Peyer's patch (tissue), 4 donors: ENCODE data around the gene CASZ1. TPM values are rescaled to one million over a fixed set of nuclear protein-coding genes. Genes with fewer than 3 reads are reported as not detected.

Experiments
- DNase-seq, 3 donors: peaks; one replicate each; pipeline ENCODE4 v3.0.0-alpha.2; 2017 to 2019
- H3K27ac ChIP-seq, 4 donors: fragments of 200-600 bp; sonication (generic); one replicate each; pipeline ENCODE4 v1.5.1; 2016 to 2019
- H3K27me3 ChIP-seq, 2 donors: fragments of 200-600 bp; sonication (generic); one replicate each; pipeline ENCODE4 v1.5.1; 2019
- H3K36me3 ChIP-seq, 3 donors: fragments of 200-600 bp; sonication (generic); one replicate each; pipeline ENCODE4 v1.5.1; 2016 to 2019
- H3K4me1 ChIP-seq, 4 donors: fragments of 200-600 bp; sonication (generic); one replicate each; pipeline ENCODE4 v1.5.1; 2016 to 2019
- H3K4me3 ChIP-seq, 4 donors: fragments of 200-600 bp; sonication (generic); 1 replicate in 3 of 4; 2 replicates in 1 of 4; pipeline ENCODE4 v1.5.1; 2016 to 2019; ENCODE audit warnings: mild to moderate bottlenecking in 1 of 4
- H3K9me3 ChIP-seq, 4 donors: fragments of 200-600 bp; sonication (generic); one replicate each; pipeline ENCODE4 v1.5.1; 2016 to 2019; ENCODE audit warnings: mild to moderate bottlenecking in 1 of 4
- POLR2A ChIP-seq, 2 donors: fragments of 450-650 bp; IDR thresholded peaks; one replicate each; pipeline ENCODE4 v1.5.1; 2017; ENCODE audit warnings: antibody characterized with exemption in 2 of 2, mild to moderate bottlenecking in 2 of 2, moderate library complexity in 2 of 2
- total RNA-seq, 4 donors: library from RNA; depleted of rRNA; stranded (reverse); fragments of >200 nt; gene quantifications; one replicate each; pipeline ENCODE4 v1.1.0, GENCODE V29; 2016
- TF ChIP-seq, protein P1 (sequence below), 6 experiments: fragments of 450-650 bp in 4 of 6; fragments of 200-600 bp in 2 of 6; sonication (generic) in 1 of 6; IDR thresholded peaks; one replicate each; pipeline ENCODE4 v1.5.1; 2017 to 2019; ENCODE audit warnings: antibody characterized with exemption in 6 of 6, mild to moderate bottlenecking in 3 of 6, moderate library complexity in 1 of 6

The CASZ1 gene
- total RNA-seq, 4 donors from 2014 or later = 87.5 to 165 (median 137) TPM

DNA sequence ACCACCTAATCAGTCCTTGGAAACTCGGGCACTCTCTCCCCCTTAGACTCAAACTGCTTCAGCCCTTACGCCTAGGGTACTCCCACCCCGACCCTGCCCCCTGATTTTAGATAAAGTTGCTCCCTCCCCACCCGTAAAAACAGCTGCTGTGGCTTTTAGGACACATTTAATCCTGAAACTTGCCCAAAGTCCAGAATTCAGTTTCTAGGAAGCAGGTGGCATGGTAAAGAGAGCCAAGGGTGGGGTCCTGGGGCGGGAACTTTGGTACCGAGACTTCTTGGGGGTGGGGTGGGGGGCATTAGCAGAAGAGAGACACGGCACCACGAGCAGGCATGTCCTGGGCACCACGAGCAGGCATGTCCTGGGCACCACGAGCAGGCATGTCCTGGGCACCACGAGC, 52.4 kb downstream of the CASZ1 start:
- no peak overlapping the region for H3K4me3 ChIP-seq
- peaks cover 0 to 8% (median 0%) of the 10 kb centered on the region in 3 donors for H3K36me3 ChIP-seq
- peaks cover 0 to 38% (median 0%) of the 10 kb centered on the region in 4 donors for H3K4me1 ChIP-seq
- no peak for DNase-seq
- H3K27me3 ChIP-seq = no peaks in the 10 kb centered on the region
- peak overlapping the region in 1 of 4 donors; percentile 42 for H3K27ac ChIP-seq
- no peaks in the 10 kb centered on the region for H3K9me3 ChIP-seq
- no peak for TF ChIP-seq POLR2A (IDR thresholded peaks at IDR 0.05)
- TF ChIP-seq, protein P1, sequence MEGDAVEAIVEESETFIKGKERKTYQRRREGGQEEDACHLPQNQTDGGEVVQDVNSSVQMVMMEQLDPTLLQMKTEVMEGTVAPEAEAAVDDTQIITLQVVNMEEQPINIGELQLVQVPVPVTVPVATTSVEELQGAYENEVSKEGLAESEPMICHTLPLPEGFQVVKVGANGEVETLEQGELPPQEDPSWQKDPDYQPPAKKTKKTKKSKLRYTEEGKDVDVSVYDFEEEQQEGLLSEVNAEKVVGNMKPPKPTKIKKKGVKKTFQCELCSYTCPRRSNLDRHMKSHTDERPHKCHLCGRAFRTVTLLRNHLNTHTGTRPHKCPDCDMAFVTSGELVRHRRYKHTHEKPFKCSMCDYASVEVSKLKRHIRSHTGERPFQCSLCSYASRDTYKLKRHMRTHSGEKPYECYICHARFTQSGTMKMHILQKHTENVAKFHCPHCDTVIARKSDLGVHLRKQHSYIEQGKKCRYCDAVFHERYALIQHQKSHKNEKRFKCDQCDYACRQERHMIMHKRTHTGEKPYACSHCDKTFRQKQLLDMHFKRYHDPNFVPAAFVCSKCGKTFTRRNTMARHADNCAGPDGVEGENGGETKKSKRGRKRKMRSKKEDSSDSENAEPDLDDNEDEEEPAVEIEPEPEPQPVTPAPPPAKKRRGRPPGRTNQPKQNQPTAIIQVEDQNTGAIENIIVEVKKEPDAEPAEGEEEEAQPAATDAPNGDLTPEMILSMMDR (IDR thresholded peaks at IDR 0.05) = no peak

DNA sequence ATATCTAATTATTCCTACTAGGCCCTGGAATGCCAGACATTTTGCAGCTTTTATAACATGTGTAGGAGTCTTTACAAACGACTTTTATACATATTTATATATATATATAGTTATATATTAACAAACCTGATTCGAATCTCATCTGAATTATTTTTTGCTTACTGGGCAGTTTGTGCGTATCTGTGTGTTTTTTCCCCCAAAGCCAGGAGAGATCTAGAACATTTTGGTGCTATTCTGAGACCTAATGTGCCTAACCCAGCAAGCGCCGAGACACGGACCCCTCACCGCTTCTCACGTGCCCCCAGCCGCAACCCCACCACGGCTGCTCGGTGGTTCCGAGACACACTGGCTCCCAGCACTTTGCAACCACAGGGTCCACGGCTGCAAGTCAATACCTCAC, 54.8 kb downstream of the CASZ1 start:
- H3K4me3 ChIP-seq = no peak overlapping the region
- H3K27ac ChIP-seq = no peak overlapping the region
- H3K9me3 ChIP-seq = no peaks in the 10 kb centered on the region
- no peaks in the 10 kb centered on the region for H3K27me3 ChIP-seq
- DNase-seq = no peak
- H3K36me3 ChIP-seq = no peaks in the 10 kb centered on the region
- TF ChIP-seq POLR2A (IDR thresholded peaks at IDR 0.05) = no peak
- TF ChIP-seq, protein P1 (IDR thresholded peaks at IDR 0.05) = no peak
- peaks cover 0 to 50% (median 4%) of the 10 kb centered on the region in 4 donors for H3K4me1 ChIP-seq

DNA sequence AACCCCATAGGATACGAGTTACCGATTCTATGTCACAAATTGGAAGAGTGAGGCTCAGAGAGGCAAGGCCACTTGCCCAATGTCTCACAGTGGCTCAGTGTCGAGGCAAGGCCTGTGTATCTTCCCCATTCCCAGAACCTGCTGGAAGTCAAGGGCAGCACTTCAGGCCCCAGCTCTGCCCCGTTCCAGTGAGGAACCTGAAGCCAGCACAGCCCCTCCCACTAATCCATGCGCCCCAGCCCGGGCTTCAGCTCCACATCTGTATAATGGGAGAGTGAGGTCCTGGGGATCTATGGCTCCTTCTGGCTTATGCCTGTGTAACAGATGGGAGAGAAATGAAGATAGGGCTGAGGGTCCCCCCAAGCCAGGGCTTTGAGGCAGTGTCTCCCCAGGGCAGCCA, 56.3 kb downstream of the CASZ1 start:
- no peak for DNase-seq
- TF ChIP-seq, protein P1 (IDR thresholded peaks at IDR 0.05) = no peak
- Histone ChIP-seq H3K36me3 (no peaks in the 10 kb centered on the region), H3K9me3 (no peaks in the 10 kb centered on the region), H3K4me3 (no peak overlapping the region), H3K27me3 (no peaks in the 10 kb centered on the region), H3K27ac (peak overlapping the region in 1 of 4 donors; percentile 96), H3K4me1 (peaks cover 0 to 64% (median 4%) of the 10 kb centered on the region in 4 donors)

DNA sequence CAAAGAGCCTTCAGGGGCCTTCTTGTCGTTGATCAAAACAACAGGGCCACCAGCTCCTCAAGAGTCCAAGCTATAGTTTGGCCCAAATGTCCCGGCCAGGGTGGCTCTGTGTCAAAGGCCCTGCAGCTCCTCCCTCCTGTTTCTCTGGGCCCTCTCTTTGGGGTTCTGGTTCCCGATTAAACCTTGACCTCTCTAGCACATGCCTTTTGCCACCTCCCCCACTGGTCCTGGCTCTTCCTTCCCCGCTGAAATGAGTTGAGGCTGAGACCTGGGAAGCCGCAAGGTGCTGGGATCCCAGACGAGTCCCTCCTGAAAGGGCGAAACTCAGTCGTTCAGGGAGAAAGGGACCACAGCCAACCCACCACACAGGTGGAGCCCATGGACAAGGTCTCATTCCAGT, 56.9 kb downstream of the CASZ1 start:
- TF ChIP-seq POLR2A (IDR thresholded peaks at IDR 0.05) = no peak
- TF ChIP-seq, protein P1 (IDR thresholded peaks at IDR 0.05) = no peak
- no peak for DNase-seq
- H3K4me3 ChIP-seq = no peak overlapping the region
- H3K27ac ChIP-seq = peak overlapping the region in 2 of 4 donors; percentile 86 to 96
- H3K27me3 ChIP-seq = no peaks in the 10 kb centered on the region
- no peaks in the 10 kb centered on the region for H3K36me3 ChIP-seq
- H3K4me1 ChIP-seq = peaks cover 0 to 68% (median 4%) of the 10 kb centered on the region in 4 donors
- H3K9me3 ChIP-seq = no peaks in the 10 kb centered on the region

DNA sequence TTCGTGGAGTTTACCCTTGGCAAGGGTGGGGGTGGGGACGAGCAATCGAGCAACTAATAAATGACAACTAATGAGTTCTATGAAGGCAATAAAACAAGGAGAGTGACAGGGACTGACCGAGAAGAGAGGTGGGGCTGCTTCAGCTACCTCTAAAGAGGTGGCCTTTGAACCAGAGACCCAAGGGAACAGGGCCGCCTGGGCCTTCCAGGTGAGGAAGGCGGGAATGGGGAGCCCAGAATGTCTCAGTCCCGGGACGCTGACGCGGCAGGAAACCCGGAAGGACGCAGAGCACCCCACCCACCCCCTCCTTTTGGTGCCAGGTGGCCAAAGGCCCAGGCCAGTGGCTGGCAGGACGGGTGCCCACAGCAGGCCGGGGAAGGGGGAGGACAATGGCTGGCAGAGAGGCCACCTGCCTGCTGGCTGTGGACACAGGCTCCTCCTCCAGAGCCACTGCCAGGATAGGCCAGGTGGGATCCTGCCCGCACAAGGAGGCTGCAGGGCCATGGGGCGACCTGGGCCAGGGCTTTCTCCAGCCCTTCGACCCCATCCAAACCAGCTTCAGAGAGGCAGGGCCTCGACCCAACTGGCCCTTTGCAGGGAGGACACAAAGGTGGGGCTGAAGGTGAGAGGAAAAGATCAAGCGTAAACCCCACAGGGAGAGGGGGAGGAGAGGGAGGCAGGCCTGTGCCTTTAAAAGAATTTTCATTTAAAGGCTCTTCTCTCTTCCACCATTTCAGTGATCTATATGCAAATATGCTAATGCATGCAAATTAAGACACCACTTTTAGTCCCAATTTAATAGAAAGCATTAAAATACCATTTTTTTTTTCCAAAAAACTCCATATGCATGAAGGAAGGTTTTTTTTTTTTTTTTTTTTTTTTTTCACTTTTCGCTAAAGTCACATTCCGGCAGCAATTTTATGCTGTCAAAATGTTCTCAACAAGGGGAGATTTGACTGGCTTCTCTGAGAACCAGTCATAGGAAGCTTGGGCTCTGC, 58.1 kb downstream of the CASZ1 start:
- Histone ChIP-seq H3K4me3 (no peak overlapping the region), H3K36me3 (no peaks in the 10 kb centered on the region), H3K9me3 (no peaks in the 10 kb centered on the region), H3K27me3 (no peaks in the 10 kb centered on the region), H3K27ac (peak overlapping the region in 3 of 4 donors; percentile 81 to 96 (median 86)), H3K4me1 (peaks cover 0 to 76% (median 5%) of the 10 kb centered on the region in 4 donors)
- DNase-seq = peak in 2 of 3 donors; percentile 91 to 93
- peak in 1 of 2 donors; percentile 57 for TF ChIP-seq POLR2A (IDR thresholded peaks at IDR 0.05)
- TF ChIP-seq, protein P1 (IDR thresholded peaks at IDR 0.05) = peak in 1 of 6 experiments; percentile 18
